LHCN-M2 (cell line): ENCODE data around the gene GNB1L. TPM values are rescaled to one million over a fixed set of nuclear protein-coding genes. Genes with fewer than 3 reads are reported as not detected.

Experiments
- DNase-seq: peaks from one replicate; pipeline ENCODE4 v3.0.0-alpha.2; 2012; ENCODE audit warnings: low read depth
- polyA plus RNA-seq: library from polyadenylated mRNA; unstranded; fragments of >200 nt; gene quantifications from one replicate; pipeline ENCODE4 v1.2.1, GENCODE V29; 2012; ENCODE audit warnings: missing spikeins
- total RNA-seq: library from RNA; depleted of rRNA; stranded (reverse); fragments of >200 nt; gene quantifications from 2 replicates; pipeline ENCODE4 v1.2.3, GENCODE V29; 2014; rRNA removed

The GNB1L gene, protein sequence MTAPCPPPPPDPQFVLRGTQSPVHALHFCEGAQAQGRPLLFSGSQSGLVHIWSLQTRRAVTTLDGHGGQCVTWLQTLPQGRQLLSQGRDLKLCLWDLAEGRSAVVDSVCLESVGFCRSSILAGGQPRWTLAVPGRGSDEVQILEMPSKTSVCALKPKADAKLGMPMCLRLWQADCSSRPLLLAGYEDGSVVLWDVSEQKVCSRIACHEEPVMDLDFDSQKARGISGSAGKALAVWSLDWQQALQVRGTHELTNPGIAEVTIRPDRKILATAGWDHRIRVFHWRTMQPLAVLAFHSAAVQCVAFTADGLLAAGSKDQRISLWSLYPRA
- 11.3 and 14.0 TPM in 2 replicates for total RNA-seq
- polyA plus RNA-seq, result 9.0 TPM

DNA sequence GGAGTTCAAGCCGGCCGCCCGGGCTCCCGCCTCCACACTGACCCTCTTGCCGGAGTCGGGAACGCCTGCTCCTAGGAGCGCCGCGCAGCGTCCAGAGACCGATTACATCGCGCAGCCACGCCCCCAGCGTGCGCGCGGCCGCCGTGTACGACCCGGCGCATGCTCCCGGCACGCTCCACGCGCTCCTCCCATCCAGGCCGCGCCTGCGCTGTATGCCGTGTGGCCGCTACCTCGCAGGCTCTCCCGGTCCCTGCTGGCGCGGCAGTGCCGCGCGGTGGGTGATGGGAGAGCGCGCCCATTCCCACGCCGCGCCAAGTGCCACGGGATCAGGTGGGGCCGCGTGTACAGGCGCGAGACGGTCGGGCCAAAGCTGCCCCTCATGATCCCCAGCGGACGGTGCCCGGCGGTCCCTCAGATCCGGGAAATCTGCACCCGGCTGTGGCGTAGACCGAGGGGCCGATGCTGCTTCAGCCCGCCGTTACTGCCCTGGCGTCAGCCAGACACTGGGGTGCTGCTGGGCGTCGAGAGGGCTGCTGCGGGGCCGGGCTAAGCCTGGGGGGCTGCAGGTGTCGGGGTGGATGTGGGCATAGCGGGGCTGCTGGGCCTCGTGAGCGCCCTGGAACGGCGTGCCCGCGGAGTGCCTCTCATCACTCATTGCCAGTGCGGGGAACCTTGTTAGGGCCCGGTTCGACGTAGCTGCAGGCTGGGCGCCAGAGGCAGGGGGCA lies at the start of gene GNB1L, which contains the start of gene RTL10:
Gene GNB1L, minus strand, starts transcription at position 97 of the 726 bp plus-strand sequence. CDS start 33,519 bp downstream, outside the sequence.
Gene RTL10, minus strand, starts transcription at position 97 of the 726 bp plus-strand sequence. CDS start 2,613 bp downstream, outside the sequence.
- DNase-seq, result peak; percentile 95

DNA sequence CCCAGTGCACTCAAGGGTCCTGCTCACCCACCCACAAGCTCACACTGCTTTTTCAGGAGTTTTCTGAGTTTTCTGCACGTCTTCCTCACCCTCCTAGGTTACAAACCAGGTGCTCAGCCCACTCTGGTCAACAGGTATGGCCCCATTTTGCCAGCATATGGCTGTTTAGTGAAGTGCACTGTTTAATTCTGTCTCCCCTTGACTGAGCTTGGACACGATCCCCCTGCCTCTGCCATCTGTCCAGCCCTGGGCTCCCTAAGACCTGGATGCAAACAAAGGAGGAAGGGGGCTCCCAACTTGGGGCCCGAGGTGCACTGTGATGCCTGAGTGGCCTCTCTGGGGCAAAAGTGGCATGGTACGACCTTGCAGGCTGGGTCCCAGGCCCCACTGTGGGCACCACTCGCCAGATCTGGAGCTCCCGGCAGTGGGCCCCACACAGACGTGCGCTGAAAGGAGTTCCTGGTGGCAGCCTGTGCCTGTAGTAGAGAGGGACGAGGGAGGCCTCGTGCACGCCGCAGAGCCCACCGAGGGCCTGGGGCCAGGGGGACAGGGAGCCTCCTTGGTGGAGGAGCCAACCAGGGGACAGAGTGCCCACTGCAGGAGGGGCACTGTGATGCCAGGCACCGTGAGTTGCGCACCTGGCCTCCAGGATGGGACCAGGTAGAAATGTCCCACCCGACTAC lies 49.6 kb upstream of the GNB1L start:
- DNase-seq, result no peak

DNA sequence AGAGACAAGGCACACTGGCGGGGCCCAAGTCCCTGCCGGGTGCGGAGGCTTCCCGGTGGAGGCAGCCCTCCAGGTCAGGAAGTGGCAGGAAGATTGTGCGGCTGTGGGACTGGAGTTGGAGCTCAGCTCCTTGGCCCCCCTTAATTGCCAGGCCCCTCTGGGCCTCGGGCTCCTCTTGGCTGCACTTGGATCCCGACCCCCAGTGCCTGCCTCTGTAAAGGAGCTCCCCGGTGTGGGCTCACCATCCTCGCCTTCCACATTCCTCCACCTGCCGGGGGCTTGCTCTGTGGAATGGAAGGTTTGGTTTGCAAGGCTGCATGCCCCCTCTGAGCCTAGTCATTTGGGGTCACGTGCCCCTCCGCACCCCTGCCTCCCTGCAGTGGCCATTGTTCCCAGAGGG lies 48.8 kb upstream of the GNB1L start:
- no peak for DNase-seq

DNA sequence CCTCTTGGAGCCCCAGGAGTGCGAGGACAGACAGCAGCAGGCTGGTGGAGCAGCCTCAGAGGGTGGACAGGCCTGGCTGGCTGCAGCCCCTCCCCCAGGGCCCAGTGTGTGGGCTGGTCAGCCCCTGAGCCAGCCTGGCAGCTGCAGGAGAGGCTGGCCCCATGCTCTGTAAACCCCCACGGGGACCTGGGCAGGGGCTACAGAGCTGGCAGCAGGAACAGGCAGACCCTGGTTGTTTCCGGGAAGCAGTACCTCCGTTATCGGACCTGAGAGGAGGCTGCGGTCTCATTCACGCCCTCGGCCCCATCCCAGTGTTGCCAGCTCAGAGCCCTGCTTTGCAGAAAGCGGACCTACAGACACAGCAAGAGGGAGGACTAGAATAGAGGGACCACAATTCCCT lies 48.4 kb upstream of the GNB1L start:
- peak; percentile 36 for DNase-seq

DNA sequence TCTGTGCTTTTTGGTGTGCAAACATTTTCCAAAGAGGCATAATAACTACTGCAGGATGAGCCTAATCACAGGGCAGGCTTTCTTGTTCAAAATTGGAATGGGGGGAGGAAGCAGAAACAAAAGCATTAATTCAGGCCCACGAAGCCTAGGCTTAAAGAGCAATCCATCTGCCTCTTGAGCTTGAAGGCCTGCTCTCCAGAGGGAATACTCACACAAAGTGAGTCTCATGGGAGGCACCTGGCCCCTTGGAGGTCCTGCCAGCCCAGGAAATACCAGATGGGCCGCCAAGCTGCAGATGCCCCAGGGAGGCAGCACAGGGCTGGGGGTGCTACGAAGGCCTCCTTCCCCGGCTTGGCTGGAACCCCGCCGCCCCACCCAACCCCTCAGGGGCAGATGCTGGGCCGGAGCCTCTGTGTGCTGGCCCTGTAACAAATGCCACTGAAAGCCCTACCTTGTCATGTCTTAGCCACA lies 47.6 kb upstream of the GNB1L start:
- DNase-seq, result no peak

DNA sequence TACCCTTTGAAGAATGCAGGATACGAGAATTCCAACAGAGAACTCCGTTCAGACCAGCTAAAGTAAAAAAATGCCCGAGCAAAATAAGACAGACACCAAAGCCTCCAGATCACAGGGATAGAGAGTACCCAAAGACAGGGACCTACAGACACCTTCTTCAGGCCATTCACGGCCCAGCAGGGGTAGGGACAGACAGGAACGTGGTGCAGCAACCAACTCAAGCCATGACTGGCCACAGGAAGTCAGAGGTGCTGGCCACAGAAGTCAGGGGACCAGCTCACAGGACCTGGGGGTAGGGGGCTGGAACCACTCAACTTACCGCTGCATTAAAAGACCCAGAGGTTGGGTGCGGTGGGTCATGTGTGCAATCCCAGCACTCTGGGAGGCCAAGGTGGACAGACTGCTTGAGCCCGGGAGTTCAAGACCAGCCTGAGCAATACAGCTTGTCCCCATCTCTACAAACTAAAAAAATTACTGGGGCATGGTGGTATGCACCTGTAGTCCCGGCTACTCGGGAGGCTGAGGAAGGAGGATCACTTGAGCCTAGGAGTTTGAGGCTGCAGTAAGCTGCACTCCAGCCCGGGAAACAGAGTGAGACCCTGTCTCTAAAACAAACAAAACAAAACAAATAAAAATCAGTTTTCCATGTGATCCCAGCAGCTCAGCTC lies 47.0 kb upstream of the GNB1L start:
- DNase-seq, result no peak

DNA sequence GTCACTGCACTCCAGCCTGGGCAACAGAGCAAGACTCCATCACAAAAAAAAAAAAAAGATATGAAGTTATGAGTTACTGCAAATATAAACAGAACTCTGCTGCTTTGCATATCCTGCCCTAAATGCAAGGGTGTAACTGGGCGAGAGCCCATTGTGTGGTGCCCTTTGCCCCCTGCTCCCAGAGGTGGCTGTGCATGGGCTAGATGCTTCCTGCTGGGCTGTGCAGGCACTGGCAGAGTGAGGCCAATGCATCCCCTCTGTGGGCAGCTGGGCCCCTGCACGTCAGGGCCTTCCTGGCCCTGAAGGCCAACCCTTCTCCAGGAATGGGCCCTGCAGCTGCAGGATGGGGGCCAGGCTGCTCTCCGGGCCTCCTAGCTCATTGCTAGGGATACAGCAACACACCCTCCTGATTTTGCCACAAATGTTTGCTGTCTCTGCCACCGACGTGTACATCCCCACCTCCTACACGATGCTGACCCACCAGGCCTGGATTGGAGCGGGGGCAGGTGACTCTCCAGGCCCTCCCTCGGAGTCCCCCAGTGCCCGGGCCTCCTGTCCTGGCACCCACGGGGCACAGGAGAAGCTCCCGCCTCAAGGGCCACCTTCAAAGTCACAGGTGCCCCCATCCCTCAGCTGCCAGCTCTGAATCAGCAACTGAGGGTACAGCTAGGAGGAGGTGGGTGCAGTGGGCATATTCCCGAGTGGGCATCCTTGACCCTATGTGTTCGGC lies 46.2 kb upstream of the GNB1L start:
- DNase-seq, result no peak

DNA sequence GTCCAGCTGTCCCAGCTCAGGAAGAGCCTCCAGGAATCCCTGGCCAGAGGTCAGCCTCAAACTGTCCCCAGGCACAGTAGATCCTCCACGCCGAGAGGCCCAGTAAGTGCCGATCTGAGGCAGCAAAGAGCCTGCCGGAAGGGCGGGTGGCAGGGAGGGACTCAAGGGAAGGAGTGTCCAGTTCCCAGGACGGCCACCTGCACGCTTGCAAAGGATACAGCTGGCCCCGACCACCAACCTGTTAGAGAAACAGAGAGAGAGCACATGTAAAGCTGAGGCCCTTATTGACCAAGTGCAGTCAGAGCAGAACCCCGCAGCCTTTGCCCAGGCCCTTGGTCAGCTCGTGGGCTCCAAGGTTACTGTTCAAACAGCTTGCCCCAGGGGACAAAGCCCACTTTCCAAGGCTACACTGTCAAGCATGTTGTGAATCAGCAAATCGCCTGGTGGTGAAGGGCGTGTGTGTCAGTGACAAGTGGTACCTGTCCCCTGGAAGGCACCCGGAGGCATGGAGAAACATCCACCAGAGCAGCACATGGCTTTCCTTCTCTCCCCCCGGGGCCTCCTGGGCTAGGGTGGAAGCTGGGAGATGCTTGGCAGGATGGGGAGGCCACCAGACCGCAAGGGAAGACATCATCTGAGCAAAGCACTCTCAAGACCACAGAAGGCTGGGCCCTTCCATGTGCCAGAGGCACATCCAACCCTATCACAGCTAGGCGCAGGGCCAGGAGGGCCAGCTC lies 44.3 kb upstream of the GNB1L start:
- no peak for DNase-seq

DNA sequence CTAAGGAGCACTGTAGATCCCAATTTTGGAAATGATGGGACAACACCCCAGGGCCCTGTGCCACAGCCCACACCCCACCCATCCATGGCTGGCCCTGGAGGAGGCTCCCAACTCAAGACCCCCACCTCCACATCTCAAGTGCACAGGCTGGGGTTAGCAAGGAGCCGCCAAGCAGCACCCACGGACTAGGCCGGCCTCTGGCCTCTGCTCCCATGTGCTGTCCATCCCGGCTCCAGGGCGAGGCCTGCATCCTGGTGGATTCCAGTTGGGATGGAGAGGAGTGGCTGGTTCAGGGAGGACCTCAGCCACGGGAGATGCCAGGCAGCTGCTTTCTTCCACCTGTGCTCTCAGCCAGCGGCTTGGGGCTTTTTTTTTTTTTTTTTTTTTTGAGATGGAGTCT lies 43.5 kb upstream of the GNB1L start:
- no peak for DNase-seq

DNA sequence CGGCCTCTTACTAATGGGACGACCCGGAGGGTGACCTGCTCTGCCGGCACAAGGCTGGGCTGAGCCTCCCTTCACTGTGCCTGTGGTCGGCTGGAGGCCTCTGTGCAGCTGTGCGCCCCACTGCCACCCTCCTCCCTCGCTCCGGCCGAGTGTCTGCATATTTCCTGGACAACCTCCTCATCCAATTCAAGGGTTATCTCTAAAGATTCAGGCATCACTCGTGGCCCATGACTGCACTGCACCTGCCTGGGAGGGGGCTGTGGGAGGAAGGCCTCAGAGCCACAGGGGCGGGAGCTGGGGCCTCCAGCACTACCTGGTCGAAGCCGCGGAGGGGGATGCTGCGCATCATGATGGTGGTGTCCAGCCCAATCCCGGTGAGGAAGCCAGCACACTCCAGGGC lies 43.1 kb upstream of the GNB1L start:
- no peak for DNase-seq

DNA sequence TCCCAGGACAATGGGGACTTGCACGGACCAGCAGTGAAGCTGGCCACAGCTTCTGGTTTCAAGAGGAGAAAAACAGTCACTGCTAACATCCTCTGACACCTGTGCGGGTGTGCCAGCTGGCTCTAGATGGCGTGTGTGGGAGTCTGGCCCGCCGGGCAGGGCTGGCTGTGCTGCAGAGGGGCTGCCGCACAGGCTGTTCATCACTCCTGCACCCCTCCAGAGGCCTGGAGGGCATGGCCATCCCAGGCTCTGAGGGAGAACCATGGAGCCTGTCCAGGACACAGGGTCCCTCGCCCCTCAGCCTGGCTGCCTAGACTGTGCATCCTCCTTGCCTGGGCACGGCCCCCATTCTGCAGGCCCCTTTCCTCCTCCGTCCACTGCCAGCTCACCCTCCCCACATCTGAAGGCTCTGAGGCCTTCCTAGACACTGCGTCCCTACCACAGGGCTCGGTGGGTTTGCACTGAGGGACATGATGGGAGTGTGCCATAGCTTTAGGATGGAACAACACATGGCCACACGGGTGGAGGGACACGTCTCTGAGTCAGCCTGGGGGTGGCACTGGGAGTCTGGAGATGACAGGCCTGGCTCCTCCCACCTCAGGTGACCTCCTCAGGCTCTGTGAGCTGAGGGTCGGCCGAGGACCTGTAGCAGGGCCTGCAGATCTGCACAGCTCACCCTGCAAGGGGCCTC lies 42.1 kb upstream of the GNB1L start:
- DNase-seq, result no peak

DNA sequence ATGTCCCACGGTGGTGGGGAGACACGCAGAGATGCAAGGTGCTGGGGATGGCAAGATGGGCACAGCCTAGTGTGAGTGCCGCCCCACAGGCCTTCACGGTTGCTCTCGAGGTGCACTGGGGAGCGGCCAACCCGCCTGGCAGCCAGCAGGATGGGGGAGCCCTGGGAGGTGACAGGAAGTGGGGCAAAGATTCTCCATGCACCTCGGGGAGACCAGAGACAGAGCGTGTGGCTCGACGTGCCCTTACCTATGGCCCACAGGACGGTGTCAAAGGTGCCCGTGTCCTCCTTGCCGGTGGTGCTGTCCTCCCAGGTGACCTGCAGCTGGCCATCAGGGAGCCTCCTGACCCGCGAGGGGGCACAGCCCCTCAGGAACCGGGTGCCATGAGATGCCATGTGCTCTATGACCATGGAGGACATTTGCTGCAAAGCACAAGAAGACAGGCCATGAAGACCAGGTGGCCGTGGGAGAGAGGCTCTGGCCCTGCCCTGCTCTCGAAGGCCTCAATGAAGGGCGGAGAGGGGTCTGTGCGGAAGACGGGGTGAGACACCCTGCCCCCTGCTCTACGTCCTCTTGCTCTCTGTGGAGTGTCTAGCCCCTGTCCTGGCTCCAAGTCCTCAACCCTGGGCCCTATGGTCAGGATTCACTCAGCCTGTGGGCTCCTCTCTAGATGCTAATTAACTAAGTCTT lies 40.6 kb upstream of the GNB1L start:
- no peak for DNase-seq

DNA sequence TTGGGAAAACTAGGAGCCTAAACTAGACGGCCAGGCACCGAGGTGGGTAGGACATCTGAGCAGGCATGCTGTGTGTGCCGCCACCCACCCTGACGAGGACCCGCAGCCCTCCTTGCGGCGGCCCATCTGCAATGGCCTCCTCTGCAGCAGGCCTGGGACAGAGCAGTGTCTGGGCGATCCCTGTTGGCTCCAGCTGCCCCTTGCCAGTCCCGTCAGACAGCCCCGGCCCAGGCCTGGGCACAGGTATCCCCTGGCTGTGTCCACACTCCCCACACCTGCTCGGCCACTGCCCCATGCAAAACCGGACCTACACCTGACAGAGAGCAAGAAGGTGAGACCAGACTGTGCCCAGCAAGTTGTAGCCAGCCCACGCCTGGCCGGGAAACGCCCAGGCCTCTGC lies 38.7 kb upstream of the GNB1L start:
- no peak for DNase-seq

DNA sequence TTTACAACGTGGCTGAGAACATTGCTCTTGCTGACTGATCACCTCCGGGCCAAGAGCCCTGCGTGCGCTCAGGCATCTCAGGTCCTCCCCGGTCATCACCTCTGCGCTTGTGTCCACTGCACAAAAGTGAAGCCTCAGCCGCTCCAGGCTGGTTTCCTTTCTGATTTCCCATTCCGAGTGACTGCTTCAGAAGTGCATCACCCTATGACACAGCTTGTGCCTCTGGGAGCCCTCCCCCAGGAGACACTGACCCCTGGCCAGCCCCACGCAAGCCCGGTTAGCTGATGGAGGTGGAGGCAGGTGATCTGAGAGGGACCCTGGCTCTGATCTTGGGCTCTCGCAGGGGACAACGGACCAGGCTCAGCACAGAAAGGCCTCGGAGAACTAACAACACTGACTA lies 38.3 kb upstream of the GNB1L start:
- DNase-seq, result no peak

DNA sequence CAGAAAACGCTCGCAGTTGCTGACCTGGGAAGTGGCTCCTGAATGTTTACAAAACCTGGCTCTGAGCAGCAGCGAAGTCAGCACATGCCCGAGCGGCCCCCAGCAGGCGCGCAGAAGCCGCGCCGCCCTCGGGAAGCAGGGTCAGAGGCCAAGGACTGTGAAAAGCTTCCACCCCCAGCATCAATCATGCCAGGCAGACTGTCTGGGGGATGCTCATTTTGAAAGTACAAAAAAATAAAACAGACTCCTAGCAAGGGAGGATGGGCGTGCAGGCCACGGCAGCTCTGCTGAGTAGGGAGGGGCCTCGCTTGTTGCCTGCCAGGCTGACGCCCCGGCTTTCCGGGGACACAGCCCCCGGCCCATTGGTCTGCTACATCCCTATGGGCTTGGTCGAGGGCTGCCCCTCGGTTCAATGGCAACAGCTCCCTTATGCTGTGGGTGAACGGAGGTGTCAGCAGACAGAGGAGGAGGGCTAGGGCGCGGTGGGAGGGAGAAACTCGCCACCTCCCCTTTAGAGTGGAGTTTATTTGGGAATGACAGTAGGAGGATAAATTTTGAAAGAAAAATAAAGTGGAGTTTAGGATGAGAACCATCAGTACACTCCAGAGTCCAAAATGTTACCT lies 37.7 kb upstream of the GNB1L start:
- no peak for DNase-seq

DNA sequence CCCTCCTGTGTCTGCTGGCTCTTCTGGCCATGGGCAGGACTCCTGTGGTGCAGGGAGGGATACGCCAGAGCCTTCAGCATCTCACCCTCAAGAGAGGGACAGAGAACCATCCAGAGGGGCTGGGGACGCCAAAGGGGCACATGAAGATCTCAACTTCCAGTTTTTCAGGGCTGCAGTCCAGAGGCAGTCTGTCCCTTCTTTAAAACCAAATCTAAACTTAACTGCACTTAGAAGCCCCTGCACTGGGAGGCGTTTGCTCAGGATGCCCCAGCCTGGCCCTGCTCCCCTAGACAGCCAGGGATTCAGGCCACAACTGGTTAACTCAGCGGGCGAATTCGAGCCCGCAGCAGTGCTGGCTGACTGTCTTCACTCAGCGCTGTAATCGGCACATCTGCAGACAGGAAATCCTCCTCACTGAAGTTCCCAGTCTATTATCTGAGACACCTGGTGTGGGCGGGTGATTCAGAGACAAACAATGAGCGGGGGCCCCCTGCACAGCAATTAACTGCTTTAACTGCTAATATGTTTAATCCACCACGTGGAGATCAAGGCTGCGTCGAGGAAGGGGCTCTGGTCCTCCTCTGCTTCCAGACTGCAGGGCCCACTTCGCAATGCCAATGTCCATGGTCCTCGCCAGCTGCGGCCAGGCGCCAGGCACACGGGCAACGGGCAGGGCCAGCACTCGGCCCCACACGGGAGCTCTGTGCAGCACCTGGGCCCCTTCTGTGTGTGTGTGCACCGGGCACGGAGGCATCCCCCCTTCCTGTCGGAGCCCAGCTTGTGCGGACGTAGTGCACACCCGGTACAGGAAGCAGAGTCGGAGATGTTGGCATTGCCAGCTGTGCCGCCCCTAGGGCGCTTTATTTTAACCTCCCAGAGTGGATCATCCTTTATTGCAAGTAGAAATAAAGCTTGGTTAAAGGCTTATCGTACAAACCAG lies 36.9 kb upstream of the GNB1L start:
- peak; percentile 87 for DNase-seq
